Trophoblast cell (in vitro differentiated cells and primary cell): ENCODE measurements around the gene ARF3.
A peak's percentile ranks its signal among the peaks of the same experiment; 100 is the strongest.

Experiments used
- DNase-seq, 2 donors: peaks; one replicate each; pipeline ENCODE4 v3.0.0-alpha.2; 2016
- H2AFZ ChIP-seq: 2 replicates; pipeline ENCODE4 v1.6.1; 2013; ENCODE audit warnings: low read length, moderate library complexity, mild to moderate bottlenecking; ENCODE audit not compliant: insufficient read depth, poor library complexity
- H2AK5ac ChIP-seq: 2 replicates; pipeline ENCODE4 v1.6.1; 2013; ENCODE audit warnings: mild to moderate bottlenecking, low read length
- H2BK120ac ChIP-seq: 2 replicates; pipeline ENCODE4 v1.6.1; 2013; ENCODE audit warnings: low read length, mild to moderate bottlenecking, moderate library complexity; ENCODE audit not compliant: insufficient read depth, poor library complexity
- H2BK12ac ChIP-seq: 2 replicates; pipeline ENCODE4 v1.6.1; 2013; ENCODE audit warnings: mild to moderate bottlenecking, low read length, moderate library complexity
- H2BK5ac ChIP-seq: 2 replicates; pipeline ENCODE4 v1.6.1; 2013; ENCODE audit warnings: low read length, low read depth, moderate library complexity, mild to moderate bottlenecking; ENCODE audit not compliant: poor library complexity
- H3K14ac ChIP-seq: 2 replicates; pipeline ENCODE4 v1.6.1; 2013; ENCODE audit warnings: mild to moderate bottlenecking, low read length
- H3K18ac ChIP-seq: 2 replicates; pipeline ENCODE4 v1.6.1; 2013; ENCODE audit warnings: mild to moderate bottlenecking, low read length
- H3K23ac ChIP-seq: 2 replicates; pipeline ENCODE4 v1.6.1; 2013; ENCODE audit warnings: low read length
- H3K27ac ChIP-seq: 2 replicates; pipeline ENCODE4 v1.5.1; 2013; ENCODE audit warnings: low read depth, mild to moderate bottlenecking, inconsistent platforms, low read length, moderate library complexity
- H3K27me3 ChIP-seq: 2 replicates; pipeline ENCODE4 v1.6.1; 2013; ENCODE audit warnings: inconsistent platforms, mild to moderate bottlenecking, low read length, moderate library complexity; ENCODE audit not compliant: insufficient read depth
- H3K36me3 ChIP-seq, 2 experiments: 1 replicate in 1 of 2; 2 replicates in 1 of 2; pipeline ENCODE4 v1.6.1; 2013; ENCODE audit warnings: low read length in 2 of 2, mild to moderate bottlenecking in 2 of 2, moderate library complexity in 1 of 2; ENCODE audit not compliant: insufficient read depth in 2 of 2, control insufficient read depth in 1 of 2
- H3K4ac ChIP-seq: 2 replicates; pipeline ENCODE4 v1.6.1; 2013; ENCODE audit warnings: low read depth, mild to moderate bottlenecking, low read length, moderate library complexity
- H3K4me1 ChIP-seq, 2 experiments: 1 replicate in 1 of 2; 2 replicates in 1 of 2; pipeline ENCODE4 v1.6.1; 2013; ENCODE audit warnings: low read length in 2 of 2, mild to moderate bottlenecking in 2 of 2, moderate library complexity in 1 of 2; ENCODE audit not compliant: insufficient read depth in 2 of 2, control insufficient read depth in 1 of 2
- H3K4me2 ChIP-seq: 2 replicates; pipeline ENCODE4 v1.6.1; 2013; ENCODE audit warnings: inconsistent platforms, mild to moderate bottlenecking, low read length, moderate library complexity
- H3K4me3 ChIP-seq: 2 replicates; pipeline ENCODE4 v1.5.1; 2013; ENCODE audit warnings: mild to moderate bottlenecking, low read depth, low read length, inconsistent platforms
- H3K79me1 ChIP-seq: one replicate; pipeline ENCODE4 v1.6.1; 2013; ENCODE audit warnings: low read length
- H3K79me2 ChIP-seq: 2 replicates; pipeline ENCODE4 v1.6.1; 2013; ENCODE audit warnings: low read length, mild to moderate bottlenecking; ENCODE audit not compliant: control insufficient read depth, insufficient read depth, poor library complexity
- H3K9ac ChIP-seq: 2 replicates; pipeline ENCODE4 v1.6.1; 2013; ENCODE audit warnings: mild to moderate bottlenecking, low read length
- H3K9me3 ChIP-seq: 2 replicates; pipeline ENCODE4 v1.6.1; 2013; ENCODE audit warnings: low read depth, mild to moderate bottlenecking, control low read depth, inconsistent platforms, low read length; ENCODE audit not compliant: insufficient read depth
- H4K12ac ChIP-seq: 2 replicates; pipeline ENCODE4 v1.6.1; 2013; ENCODE audit warnings: low read depth, mild to moderate bottlenecking, low read length, moderate library complexity
- H4K8ac ChIP-seq: 2 replicates; pipeline ENCODE4 v1.6.1; 2013; ENCODE audit warnings: low read depth, mild to moderate bottlenecking, low read length, moderate library complexity
- H4K91ac ChIP-seq: one replicate; pipeline ENCODE4 v1.6.1; 2013; ENCODE audit warnings: low read depth, mild to moderate bottlenecking, low read length, moderate library complexity
- WGBS: extraction: QIAGEN DNeasy Blood & Tissue Kit; methylation state at CpG from one replicate; pipeline ENCODE4 v1.1.7; 2013; ENCODE audit warnings: missing lambda C conversion rate; ENCODE audit not compliant: insufficient read length, insufficient coverage; ENCODE audit errors: extremely low coverage; 5-methylcytosine and 5-hydroxymethylcytosine counted together

Gene ARF3

GRCh38 chr12:48977290-48978281, 20.3 kb upstream of the ARF3 start:
- no peak overlapping the region for H3K14ac ChIP-seq
- H3K4me3 ChIP-seq, result no peak overlapping the region
- H3K4me1 ChIP-seq, result peaks cover 24 to 35% of the 10 kb centered on the region in 2 experiments
- no peak overlapping the region for H3K4me2 ChIP-seq
- H3K4ac ChIP-seq, result no peak overlapping the region
- H4K8ac ChIP-seq, result no peak overlapping the region
- WGBS, result no CpG with 5 or more reads among the region's 50 CpGs
- no peak overlapping the region for H2BK120ac ChIP-seq
- DNase-seq, result peak; percentile 84 to 94
- peaks cover 9% of the 10 kb centered on the region for H3K9me3 ChIP-seq
- no peaks in the 10 kb centered on the region for H3K79me2 ChIP-seq
- peaks cover 81% of the 10 kb centered on the region for H3K27me3 ChIP-seq
- H4K91ac ChIP-seq, result no peak overlapping the region
- no peaks in the 10 kb centered on the region for H3K79me1 ChIP-seq
- H3K27ac ChIP-seq, result no peak overlapping the region
- H3K23ac ChIP-seq, result no peak overlapping the region
- H2AFZ ChIP-seq, result no peak overlapping the region
- no peak overlapping the region for H3K9ac ChIP-seq
- no peak overlapping the region for H2AK5ac ChIP-seq
- H4K12ac ChIP-seq, result no peak overlapping the region
- no peak overlapping the region for H2BK5ac ChIP-seq
- no peak overlapping the region for H2BK12ac ChIP-seq
- no peak overlapping the region for H3K18ac ChIP-seq
- no peaks in the 10 kb centered on the region for H3K36me3 ChIP-seq

DNA sequence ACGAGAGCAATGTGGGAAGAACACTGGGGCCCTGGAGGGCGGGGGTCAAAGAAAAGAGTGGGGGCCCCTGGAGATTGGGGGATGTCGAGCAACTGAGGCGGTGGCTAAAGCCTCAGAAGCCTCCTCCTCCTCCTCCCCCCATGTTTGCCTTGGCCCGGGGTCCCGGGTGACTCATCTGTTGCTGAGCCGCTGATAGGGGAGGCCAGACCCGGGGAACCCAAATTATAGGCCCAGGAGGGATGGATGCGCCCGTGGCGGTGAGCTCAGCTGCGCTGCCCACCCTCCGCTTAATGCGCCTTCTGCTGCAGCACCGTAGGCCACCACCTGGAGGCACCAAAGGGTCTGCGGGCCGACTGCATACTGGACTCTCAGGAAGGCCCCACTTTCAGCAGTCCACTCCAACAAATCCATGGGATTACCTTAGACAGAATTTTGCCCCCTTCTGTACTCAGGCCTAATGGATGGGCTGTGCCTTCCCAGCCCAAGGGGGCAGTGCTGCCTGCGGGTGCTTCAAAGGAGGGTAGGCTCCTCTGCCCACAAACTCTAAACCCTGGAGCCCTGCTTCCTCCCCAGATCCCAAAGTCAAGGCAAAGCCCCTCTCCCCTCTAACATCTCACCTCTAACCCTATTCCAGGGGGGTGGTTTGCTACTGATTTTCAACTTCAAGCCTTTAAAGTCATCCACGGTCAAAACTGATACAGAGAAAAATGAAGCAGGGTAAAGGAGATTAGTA, 16.8 kb upstream of the ARF3 start:
- WGBS, result no CpG with 5 or more reads among the region's 19 CpGs
- Histone ChIP-seq H4K91ac (no peak overlapping the region), H3K4ac (no peak overlapping the region), H2BK5ac (no peak overlapping the region), H4K12ac (no peak overlapping the region), H3K27me3 (peaks cover 78% of the 10 kb centered on the region), H2BK12ac (no peak overlapping the region), H3K36me3 (no peaks in the 10 kb centered on the region), H2BK120ac (no peak overlapping the region), H3K4me2 (no peak overlapping the region), H4K8ac (no peak overlapping the region), H3K18ac (no peak overlapping the region), H3K4me3 (no peak overlapping the region), H3K14ac (no peak overlapping the region), H3K4me1 (peaks cover 11 to 30% of the 10 kb centered on the region in 2 experiments), H3K79me1 (no peaks in the 10 kb centered on the region), H3K9ac (no peak overlapping the region), H3K79me2 (no peaks in the 10 kb centered on the region), H3K23ac (no peak overlapping the region), H3K27ac (no peak overlapping the region), H3K9me3 (peaks cover 6% of the 10 kb centered on the region), H2AK5ac (no peak overlapping the region), H2AFZ (no peak overlapping the region)
- DNase-seq, result peak in 1 of 2 donors; percentile 48

DNA sequence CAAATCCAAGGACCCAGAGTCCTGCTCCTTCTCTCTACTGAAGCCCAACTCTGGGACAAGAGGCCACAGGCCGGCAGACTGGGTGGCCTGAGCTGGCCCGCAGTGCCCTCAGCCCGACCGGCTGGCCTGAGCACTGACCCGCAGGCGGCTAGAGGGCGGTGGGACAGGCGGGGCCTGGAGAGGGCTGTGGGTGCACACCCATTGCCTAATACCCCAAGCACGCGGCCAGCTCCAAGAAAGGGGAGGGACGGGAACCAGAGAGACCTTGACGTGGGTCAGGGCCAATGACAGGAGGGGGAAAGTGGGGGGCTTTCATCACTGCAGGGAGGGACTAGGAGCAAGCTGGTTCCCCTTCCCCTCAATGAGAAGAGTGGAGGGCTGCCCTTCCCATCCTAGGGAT, 16.2 kb upstream of the ARF3 start:
- H3K27me3 ChIP-seq, result peaks cover 73% of the 10 kb centered on the region
- no peaks in the 10 kb centered on the region for H3K36me3 ChIP-seq
- no peak overlapping the region for H2AK5ac ChIP-seq
- H2BK12ac ChIP-seq, result no peak overlapping the region
- H3K9ac ChIP-seq, result no peak overlapping the region
- no peaks in the 10 kb centered on the region for H3K79me2 ChIP-seq
- peaks cover 4% of the 10 kb centered on the region for H3K9me3 ChIP-seq
- H3K18ac ChIP-seq, result no peak overlapping the region
- H2BK5ac ChIP-seq, result no peak overlapping the region
- H4K12ac ChIP-seq, result no peak overlapping the region
- no peak overlapping the region for H3K14ac ChIP-seq
- no peak overlapping the region for H3K4ac ChIP-seq
- H2AFZ ChIP-seq, result no peak overlapping the region
- no peak overlapping the region for H3K23ac ChIP-seq
- H2BK120ac ChIP-seq, result no peak overlapping the region
- H3K27ac ChIP-seq, result no peak overlapping the region
- H3K79me1 ChIP-seq, result no peaks in the 10 kb centered on the region
- H3K4me3 ChIP-seq, result no peak overlapping the region
- no peak overlapping the region for H4K8ac ChIP-seq
- peak; percentile 93 to 97 for DNase-seq
- H3K4me1 ChIP-seq, result peaks cover 8 to 27% of the 10 kb centered on the region in 2 experiments
- no peak overlapping the region for H3K4me2 ChIP-seq
- WGBS, result no CpG with 5 or more reads among the region's 12 CpGs
- H4K91ac ChIP-seq, result no peak overlapping the region

DNA sequence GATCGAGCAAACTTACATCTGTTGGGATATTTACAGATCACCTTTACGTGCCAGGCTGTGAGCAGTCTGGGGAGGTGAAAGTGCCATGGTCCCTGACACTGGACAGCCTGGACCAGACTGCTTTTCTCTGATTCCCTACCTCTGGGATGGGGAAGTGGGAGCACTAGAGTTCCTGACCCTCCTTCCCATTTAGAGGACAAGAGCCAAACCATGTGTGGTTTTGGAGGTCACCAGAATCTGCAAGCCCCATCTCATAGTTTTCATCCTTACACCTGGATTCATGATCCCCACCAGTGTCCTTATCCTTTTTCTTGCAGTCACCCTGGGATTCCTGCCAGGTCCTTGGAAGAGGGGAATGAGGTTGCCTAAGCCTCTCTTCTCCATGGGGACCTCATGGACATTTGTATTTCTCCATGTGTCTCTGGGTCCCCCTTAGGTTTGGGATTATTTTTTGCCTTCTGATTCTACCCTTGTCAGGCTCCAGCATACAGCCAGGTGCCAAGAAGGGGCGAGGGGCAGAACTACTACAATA, 15.7 kb upstream of the ARF3 start:
- no peak overlapping the region for H4K8ac ChIP-seq
- H3K36me3 ChIP-seq, result no peaks in the 10 kb centered on the region
- no peak overlapping the region for H2BK12ac ChIP-seq
- H3K4me3 ChIP-seq, result no peak overlapping the region
- no peak overlapping the region for H3K14ac ChIP-seq
- no peak overlapping the region for H3K4me2 ChIP-seq
- peaks cover 3% of the 10 kb centered on the region for H3K9me3 ChIP-seq
- no peaks in the 10 kb centered on the region for H3K79me2 ChIP-seq
- no peak overlapping the region for H4K91ac ChIP-seq
- no peak overlapping the region for H3K4ac ChIP-seq
- peaks cover 5 to 23% of the 10 kb centered on the region in 2 experiments for H3K4me1 ChIP-seq
- no peaks in the 10 kb centered on the region for H3K79me1 ChIP-seq
- no peak overlapping the region for H3K9ac ChIP-seq
- H3K18ac ChIP-seq, result no peak overlapping the region
- peaks cover 68% of the 10 kb centered on the region for H3K27me3 ChIP-seq
- DNase-seq, result no peak
- H2AK5ac ChIP-seq, result no peak overlapping the region
- no peak overlapping the region for H4K12ac ChIP-seq
- H2BK5ac ChIP-seq, result no peak overlapping the region
- no CpG with 5 or more reads among the region's 3 CpGs for WGBS
- H3K23ac ChIP-seq, result no peak overlapping the region
- no peak overlapping the region for H2AFZ ChIP-seq
- no peak overlapping the region for H2BK120ac ChIP-seq
- H3K27ac ChIP-seq, result no peak overlapping the region
